Measurements from ENCODE around the gene KCP.

DNA sequence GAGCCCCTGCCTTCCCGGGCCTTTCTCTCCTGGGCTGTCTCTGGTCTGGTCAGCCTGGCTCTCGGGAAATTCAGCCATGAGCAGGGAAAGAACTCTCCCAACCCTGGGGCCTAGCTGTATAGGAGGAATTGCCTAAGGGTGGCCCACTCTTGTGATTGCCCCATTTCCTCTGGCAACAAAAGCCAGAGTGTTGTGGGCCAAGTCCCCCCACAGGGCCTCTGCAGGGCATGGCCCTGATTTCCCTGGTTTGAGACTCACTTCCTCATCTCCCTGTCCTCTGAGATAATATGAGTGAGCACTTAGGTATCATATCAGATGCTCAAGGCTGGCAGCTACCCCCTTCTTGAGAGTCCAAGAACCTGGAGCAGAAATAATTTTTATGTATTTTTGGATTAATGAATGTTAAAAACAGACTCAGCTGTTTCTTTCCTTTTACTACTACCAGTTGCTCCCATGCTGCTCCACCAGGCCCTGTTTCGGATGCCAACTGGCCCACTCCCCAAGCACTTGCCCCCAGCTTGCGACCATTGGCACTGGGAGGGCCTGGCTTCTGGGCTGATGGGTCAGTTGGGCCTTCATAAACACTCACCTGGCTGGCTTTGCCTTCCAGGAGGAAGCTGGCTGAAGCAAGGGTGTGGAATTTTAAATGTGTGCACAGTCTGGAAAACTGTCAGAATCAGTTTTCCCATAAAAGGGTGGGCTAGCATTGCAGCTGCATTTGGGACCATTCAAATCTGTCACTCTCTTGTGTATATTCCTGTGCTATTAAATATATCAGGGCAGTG is 38.7 kb upstream of the KCP start:
- TF ChIP-seq, protein P1, sequence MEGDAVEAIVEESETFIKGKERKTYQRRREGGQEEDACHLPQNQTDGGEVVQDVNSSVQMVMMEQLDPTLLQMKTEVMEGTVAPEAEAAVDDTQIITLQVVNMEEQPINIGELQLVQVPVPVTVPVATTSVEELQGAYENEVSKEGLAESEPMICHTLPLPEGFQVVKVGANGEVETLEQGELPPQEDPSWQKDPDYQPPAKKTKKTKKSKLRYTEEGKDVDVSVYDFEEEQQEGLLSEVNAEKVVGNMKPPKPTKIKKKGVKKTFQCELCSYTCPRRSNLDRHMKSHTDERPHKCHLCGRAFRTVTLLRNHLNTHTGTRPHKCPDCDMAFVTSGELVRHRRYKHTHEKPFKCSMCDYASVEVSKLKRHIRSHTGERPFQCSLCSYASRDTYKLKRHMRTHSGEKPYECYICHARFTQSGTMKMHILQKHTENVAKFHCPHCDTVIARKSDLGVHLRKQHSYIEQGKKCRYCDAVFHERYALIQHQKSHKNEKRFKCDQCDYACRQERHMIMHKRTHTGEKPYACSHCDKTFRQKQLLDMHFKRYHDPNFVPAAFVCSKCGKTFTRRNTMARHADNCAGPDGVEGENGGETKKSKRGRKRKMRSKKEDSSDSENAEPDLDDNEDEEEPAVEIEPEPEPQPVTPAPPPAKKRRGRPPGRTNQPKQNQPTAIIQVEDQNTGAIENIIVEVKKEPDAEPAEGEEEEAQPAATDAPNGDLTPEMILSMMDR (optimal IDR thresholded peaks at IDR 0.05 in 1 of 3, IDR thresholded peaks at IDR 0.05 in 1 of 3, conservative IDR thresholded peaks at IDR 0.05 in 1 of 3; ENCODE audit: extremely low read depth in 1 of 3, insufficient read depth in 2 of 3, low read length in 3 of 3), result no peak
- TF ChIP-seq EZH2 (IDR thresholded peaks at IDR 0.05; ENCODE audit: low read length), result no peak

Measured in keratinocyte (primary cell).